ENCODE data around the gene FBXW8. TPM values are rescaled to one million over a fixed set of nuclear protein-coding genes. Genes with fewer than 3 reads are reported as not detected.

The FBXW8 gene
- total RNA-seq, 1 experiment from 2014 or later, result 15.3 TPM

- H2BK12ac ChIP-seq (ENCODE audit: insufficient read length, low read depth, low read length), result no peak overlapping the region
- peaks cover 42 to 65% of the 10 kb centered on the region in 2 experiments for H3K4me1 Mint-ChIP-seq
- H2AK5ac ChIP-seq (ENCODE audit: insufficient read length, low read length), result no peak overlapping the region
- H3K27ac Mint-ChIP-seq, result no peak overlapping the region; a peak in 1 of 7 replicates
- H3K27me3 ChIP-seq (ENCODE audit: insufficient read depth, low read length), result no peaks in the 10 kb centered on the region
- no peak overlapping the region for H2BK5ac ChIP-seq (ENCODE audit: insufficient read length, low read length)
- H3K56ac ChIP-seq (ENCODE audit: insufficient read length, low read depth, low read length), result no peak overlapping the region
- no peak overlapping the region for H3K18ac ChIP-seq (ENCODE audit: insufficient read length, low read depth, low read length)
- H3K79me2 ChIP-seq (ENCODE audit: insufficient read depth, low read length), result no peaks in the 10 kb centered on the region
- H3K4me1 ChIP-seq (ENCODE audit: insufficient read depth, low read length), result no peaks in the 10 kb centered on the region; the same call in 1 of the 2 replicates
- H3K4ac ChIP-seq (ENCODE audit: low read depth, low read length), result no peak overlapping the region
- no peak overlapping the region for H2BK15ac ChIP-seq (ENCODE audit: low read depth, low read length)
- H4K91ac ChIP-seq (ENCODE audit: insufficient read length, low read depth, low read length), result no peak overlapping the region
- no peak overlapping the region for H2BK120ac ChIP-seq (ENCODE audit: low read depth, low read length, poor library complexity, severe bottlenecking)
- no peak for DNase-seq
- no peaks in the 10 kb centered on the region for H3K9me3 ChIP-seq (ENCODE audit: control insufficient read depth, low read depth, low read length)
- H3K79me1 ChIP-seq (ENCODE audit: insufficient read depth, low read depth, low read length, poor library complexity, severe bottlenecking), result no peaks in the 10 kb centered on the region
- no peaks in the 10 kb centered on the region for H4K20me1 ChIP-seq (ENCODE audit: control insufficient read depth, insufficient read depth, insufficient read length)
- H3T11ph ChIP-seq (ENCODE audit: low read length), result no peak overlapping the region
- H3K23me2 ChIP-seq (ENCODE audit: insufficient read length, low read depth, low read length, poor library complexity, severe bottlenecking), result no peaks in the 10 kb centered on the region
- TF ChIP-seq CTCF (conservative IDR thresholded peaks at IDR 0.05), result no peak
- no CpG with 5 or more reads among the region's 8 CpGs for WGBS (ENCODE audit: extremely low coverage, insufficient read length, low lambda C conversion rate)
- H4K5ac ChIP-seq (ENCODE audit: insufficient read length, low read depth, low read length), result no peak overlapping the region
- H3K9me3 Mint-ChIP-seq, result no peaks in the 10 kb centered on the region
- H3K23ac ChIP-seq (ENCODE audit: insufficient read length, low read depth, low read length), result no peak overlapping the region
- H3K14ac ChIP-seq (ENCODE audit: insufficient read depth, low read length), result no peak overlapping the region
- peaks cover 3% of the 10 kb centered on the region for H3K27me3 Mint-ChIP-seq (ENCODE audit: low read depth)
- no peaks in the 10 kb centered on the region; a peak in 1 of 7 replicates for H3K36me3 Mint-ChIP-seq (ENCODE audit: insufficient read depth in 1 of 3, low read depth in 3 of 3)
- no peak overlapping the region for H2AFZ ChIP-seq (ENCODE audit: low read length)
- no peak overlapping the region for H3K4me2 ChIP-seq (ENCODE audit: insufficient read depth, insufficient read length, low read length)
- H3K27ac ChIP-seq (ENCODE audit: insufficient read length, low read depth, low read length), result no peak overlapping the region
- H4K8ac ChIP-seq (replicated peaks; ENCODE audit: insufficient read length, low read depth, low read length), result no peak overlapping the region
- no peak overlapping the region for H3K9ac ChIP-seq (ENCODE audit: extremely low read depth, insufficient read length, low read length)
- H3K4me3 Mint-ChIP-seq, result no peak overlapping the region
- no peak overlapping the region for H2BK20ac ChIP-seq (ENCODE audit: low read depth, low read length, poor library complexity, severe bottlenecking)
These were observed 150.2 kb downstream of the FBXW8 start for GRCh38 chr12:117060929-117061305.
